Measurements from ENCODE around the gene ACOX3.
"Not testable (repeated sequence)": the region's sequence is repeated elsewhere in the genome, so short reads cannot be mapped to it uniquely, and the experiment has no call there.

The ACOX3 gene

GRCh38 chr4:8433136-8433535 is 7.4 kb downstream of the ACOX3 start:
- no peak for DNase-seq (ENCODE audit: low spot score)

- DNase-seq (ENCODE audit: low spot score), result no peak
Observed at GRCh38 chr4:8431553-8431952, 9.0 kb downstream of the ACOX3 start.

- peak; percentile 91 for DNase-seq (ENCODE audit: low spot score)
Observed at GRCh38 chr4:8428288-8429097, 12.0 kb downstream of the ACOX3 start.

- DNase-seq (ENCODE audit: low spot score), result peak; percentile 46
Observed at GRCh38 chr4:8427761-8428287, 12.7 kb downstream of the ACOX3 start.

- DNase-seq (ENCODE audit: low spot score), result no peak
Observed at GRCh38 chr4:8427262-8427661, 13.3 kb downstream of the ACOX3 start.

GRCh38 chr4:8422786-8423185 is 17.7 kb downstream of the ACOX3 start:
- no peak for DNase-seq (ENCODE audit: low spot score)

- DNase-seq (ENCODE audit: low spot score), result no peak
Observed at GRCh38 chr4:8422327-8422726, 18.2 kb downstream of the ACOX3 start.

- DNase-seq (ENCODE audit: low spot score), result not testable (repeated sequence)
Observed at GRCh38 chr4:8420151-8420550, 20.4 kb downstream of the ACOX3 start.

- no peak for DNase-seq (ENCODE audit: low spot score)
Observed at GRCh38 chr4:8419222-8420041, 21.1 kb downstream of the ACOX3 start.

GRCh38 chr4:8417071-8417614 is 23.4 kb downstream of the ACOX3 start:
- DNase-seq (ENCODE audit: low spot score), result no peak

GRCh38 chr4:8414377-8414776 is 26.1 kb downstream of the ACOX3 start:
- DNase-seq (ENCODE audit: low spot score), result no peak

GRCh38 chr4:8412288-8412687 is 28.2 kb downstream of the ACOX3 start:
- DNase-seq (ENCODE audit: low spot score), result no peak

- no peak for DNase-seq (ENCODE audit: low spot score)
Observed at GRCh38 chr4:8411351-8412180, 29.0 kb downstream of the ACOX3 start.

- peak; percentile 39 for DNase-seq (ENCODE audit: low spot score)
Observed at GRCh38 chr4:8410641-8411271, 29.8 kb downstream of the ACOX3 start.

GRCh38 chr4:8410066-8410625 is 30.4 kb downstream of the ACOX3 start:
- DNase-seq (ENCODE audit: low spot score), result no peak

GRCh38 chr4:8409264-8410065 is 31.1 kb downstream of the ACOX3 start:
- no peak for DNase-seq (ENCODE audit: low spot score)

GRCh38 chr4:8407756-8408155 is 32.8 kb downstream of the ACOX3 start:
- DNase-seq (ENCODE audit: low spot score), result no peak

GRCh38 chr4:8407316-8407715 is 33.2 kb downstream of the ACOX3 start:
- no peak for DNase-seq (ENCODE audit: low spot score)

- not testable (repeated sequence) for DNase-seq (ENCODE audit: low spot score)
Observed at GRCh38 chr4:8406887-8407286, 33.6 kb downstream of the ACOX3 start.

GRCh38 chr4:8405516-8405875 is 35.0 kb downstream of the ACOX3 start:
- DNase-seq (ENCODE audit: low spot score), result no peak

Data from Ammon's horn (tissue), 1 donor.